Measurements from ENCODE around the gene TINAGL1. TPM values are rescaled to one million over a fixed set of nuclear protein-coding genes. Genes with fewer than 3 reads are reported as not detected.

TINAGL1 gene, protein sequence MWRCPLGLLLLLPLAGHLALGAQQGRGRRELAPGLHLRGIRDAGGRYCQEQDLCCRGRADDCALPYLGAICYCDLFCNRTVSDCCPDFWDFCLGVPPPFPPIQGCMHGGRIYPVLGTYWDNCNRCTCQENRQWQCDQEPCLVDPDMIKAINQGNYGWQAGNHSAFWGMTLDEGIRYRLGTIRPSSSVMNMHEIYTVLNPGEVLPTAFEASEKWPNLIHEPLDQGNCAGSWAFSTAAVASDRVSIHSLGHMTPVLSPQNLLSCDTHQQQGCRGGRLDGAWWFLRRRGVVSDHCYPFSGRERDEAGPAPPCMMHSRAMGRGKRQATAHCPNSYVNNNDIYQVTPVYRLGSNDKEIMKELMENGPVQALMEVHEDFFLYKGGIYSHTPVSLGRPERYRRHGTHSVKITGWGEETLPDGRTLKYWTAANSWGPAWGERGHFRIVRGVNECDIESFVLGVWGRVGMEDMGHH
- total RNA-seq (2022; extraction: Qiagen RNA extraction; ENCODE audit: low read depth) = 0.29 to 1.4 TPM (median 0.77 TPM) in 5 replicates

DNA sequence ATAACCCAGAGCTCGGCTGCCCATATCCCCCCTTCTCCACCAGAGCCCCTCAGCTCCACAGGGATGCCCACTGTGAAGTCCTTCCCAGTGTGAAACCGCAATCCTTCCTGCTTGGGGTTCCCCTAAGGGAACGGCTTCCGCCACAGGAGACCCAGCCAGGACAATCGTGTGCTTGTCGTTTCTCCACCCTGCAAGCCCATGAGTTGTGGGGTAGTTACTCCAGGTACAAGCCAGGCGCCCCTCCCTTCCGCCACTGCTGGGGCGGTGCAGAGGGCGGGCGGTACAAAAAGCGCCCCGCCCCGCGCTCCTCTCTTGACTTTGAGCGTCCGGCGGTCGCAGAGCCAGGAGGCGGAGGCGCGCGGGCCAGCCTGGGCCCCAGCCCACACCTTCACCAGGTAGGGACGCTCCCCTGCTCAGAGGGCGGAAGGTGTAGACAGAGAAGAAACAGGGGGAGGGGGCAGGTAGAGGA is at the start of gene TINAGL1:
TSS of gene TINAGL1 (plus strand) at position 315 of the 469 bp plus-strand sequence. CDS start 634 bp downstream, outside the sequence.

DNA sequence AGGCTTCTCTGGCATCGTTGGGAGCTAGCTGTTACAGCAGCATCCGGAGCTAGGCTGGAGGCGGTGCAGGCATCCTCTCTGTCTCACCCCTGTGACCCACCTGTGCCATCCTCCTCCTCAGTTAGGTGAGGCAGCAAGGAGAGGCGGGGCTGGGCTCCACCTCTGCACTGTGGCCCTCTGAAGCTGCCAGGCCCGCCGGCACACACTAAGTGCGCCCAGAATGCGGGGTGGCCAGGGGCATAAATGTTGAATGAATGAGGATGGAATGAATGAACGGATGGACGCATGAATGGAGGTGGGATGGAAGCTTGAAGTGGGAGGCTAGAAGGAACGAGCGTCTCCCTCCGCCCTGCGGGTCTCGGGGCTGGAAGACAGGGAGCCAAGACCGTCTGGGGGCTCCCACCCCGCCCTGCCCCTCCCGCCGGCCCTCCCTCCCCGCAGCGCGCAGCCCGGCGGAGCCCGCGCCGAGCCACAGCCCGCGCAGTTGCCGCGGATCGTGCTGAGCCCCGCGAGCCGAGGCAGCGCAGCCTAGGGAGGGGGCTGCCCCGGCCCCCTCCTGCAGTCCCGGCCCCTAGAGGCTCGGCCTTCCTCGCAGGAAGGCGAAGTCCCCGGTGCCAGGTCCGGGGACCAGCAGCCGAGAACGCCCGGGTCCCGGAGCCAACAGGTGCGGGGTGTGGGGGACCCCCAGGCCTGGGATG is 41.1 kb downstream of the TINAGL1 start, which contains the start of gene HCRTR1:
TSS of gene HCRTR1 (plus strand) at position 472 of the 698 bp plus-strand sequence. CDS start 1,504 bp downstream, outside the sequence.

Other genes with a start within 250 kb of the TINAGL1 start
- not detected in 5 replicates for gene FABP3, start 203.4 kb upstream of the TINAGL1 start, total RNA-seq (2022; extraction: Qiagen RNA extraction; ENCODE audit: low read depth)
- gene SERINC2, start 163.3 kb upstream of the TINAGL1 start, total RNA-seq (2022; extraction: Qiagen RNA extraction; ENCODE audit: low read depth) = 18.9 to 32.6 TPM (median 31.6 TPM) in 5 replicates
- gene HCRTR1, start 41.2 kb downstream of the TINAGL1 start, total RNA-seq (2022; extraction: Qiagen RNA extraction; ENCODE audit: low read depth) = not detected in 5 replicates
- 41.9 to 48.8 TPM (median 45.6 TPM) in 5 replicates for gene PEF1, start 68.4 kb downstream of the TINAGL1 start, total RNA-seq (2022; extraction: Qiagen RNA extraction; ENCODE audit: low read depth)
- gene COL16A1, start 127.5 kb downstream of the TINAGL1 start, total RNA-seq (2022; extraction: Qiagen RNA extraction; ENCODE audit: low read depth) = 4.9 to 5.9 TPM (median 5.2 TPM) in 5 replicates
- 4.5 to 6.1 TPM (median 5.7 TPM) in 5 replicates for gene ADGRB2, start 187.8 kb downstream of the TINAGL1 start, total RNA-seq (2022; extraction: Qiagen RNA extraction; ENCODE audit: low read depth)
- gene SPOCD1, start 239.5 kb downstream of the TINAGL1 start, total RNA-seq (2022; extraction: Qiagen RNA extraction; ENCODE audit: low read depth) = 3.7 to 6.4 TPM (median 4.4 TPM) in 5 replicates

Data from A549 treated with GW870086 at 1 μM for 4 hours (cell line).